Peyer's patch (tissue), 4 donors: ENCODE results near the gene SIX3.

ENCODE experiments used
- POLR2A ChIP-seq, 2 donors: fragments of 450-650 bp; IDR thresholded peaks; one replicate each; pipeline ENCODE4 v1.5.1; 2017; ENCODE audit warnings: antibody characterized with exemption in 2 of 2, mild to moderate bottlenecking in 2 of 2, moderate library complexity in 2 of 2
- TF ChIP-seq, protein P1 (sequence below), 6 experiments: fragments of 450-650 bp in 4 of 6; fragments of 200-600 bp in 2 of 6; sonication (generic) in 1 of 6; IDR thresholded peaks; one replicate each; pipeline ENCODE4 v1.5.1; 2017 to 2019; ENCODE audit warnings: antibody characterized with exemption in 6 of 6, mild to moderate bottlenecking in 3 of 6, moderate library complexity in 1 of 6

DNA sequence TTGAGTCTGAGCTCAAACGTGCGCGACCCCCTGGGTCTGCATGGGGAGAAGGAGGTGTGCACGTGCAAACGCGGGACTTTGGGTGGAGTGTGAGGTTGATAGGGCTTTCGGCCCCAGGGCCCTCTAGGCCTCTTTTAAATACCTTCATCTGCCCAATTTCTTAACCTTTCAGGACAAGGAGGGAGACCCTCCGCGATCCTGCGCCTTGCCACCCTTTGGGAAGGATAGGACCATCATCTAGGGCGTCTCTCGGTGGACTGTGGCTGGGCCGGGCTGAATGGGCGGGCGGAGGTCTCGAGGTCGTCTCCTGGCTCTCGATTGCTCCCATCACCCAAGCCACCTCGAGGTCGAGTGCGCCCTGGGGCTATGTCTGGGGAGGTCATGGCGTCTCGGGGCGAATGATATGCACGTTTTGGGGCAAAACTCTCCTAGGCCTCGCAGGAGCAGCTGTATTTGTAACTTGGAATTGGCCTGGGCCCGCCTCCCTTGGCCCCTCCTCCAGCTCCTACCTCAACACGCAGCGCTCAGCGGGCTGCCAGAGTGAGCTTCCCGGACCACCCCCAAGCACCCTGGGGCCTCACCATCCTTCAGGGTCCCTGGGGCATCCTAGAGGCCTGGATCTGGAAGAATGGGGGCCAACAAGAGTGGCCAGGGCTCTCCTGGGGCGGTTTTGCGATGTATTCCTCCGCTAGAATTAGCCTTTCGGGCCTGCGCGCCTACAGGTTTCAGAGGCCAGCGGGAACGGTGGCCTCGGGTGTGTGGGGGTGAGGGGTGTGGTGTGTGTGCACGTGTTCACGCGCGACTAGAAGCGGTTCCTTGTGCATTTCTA, 8.7 kb upstream of the SIX3 start:
- TF ChIP-seq, protein P1, sequence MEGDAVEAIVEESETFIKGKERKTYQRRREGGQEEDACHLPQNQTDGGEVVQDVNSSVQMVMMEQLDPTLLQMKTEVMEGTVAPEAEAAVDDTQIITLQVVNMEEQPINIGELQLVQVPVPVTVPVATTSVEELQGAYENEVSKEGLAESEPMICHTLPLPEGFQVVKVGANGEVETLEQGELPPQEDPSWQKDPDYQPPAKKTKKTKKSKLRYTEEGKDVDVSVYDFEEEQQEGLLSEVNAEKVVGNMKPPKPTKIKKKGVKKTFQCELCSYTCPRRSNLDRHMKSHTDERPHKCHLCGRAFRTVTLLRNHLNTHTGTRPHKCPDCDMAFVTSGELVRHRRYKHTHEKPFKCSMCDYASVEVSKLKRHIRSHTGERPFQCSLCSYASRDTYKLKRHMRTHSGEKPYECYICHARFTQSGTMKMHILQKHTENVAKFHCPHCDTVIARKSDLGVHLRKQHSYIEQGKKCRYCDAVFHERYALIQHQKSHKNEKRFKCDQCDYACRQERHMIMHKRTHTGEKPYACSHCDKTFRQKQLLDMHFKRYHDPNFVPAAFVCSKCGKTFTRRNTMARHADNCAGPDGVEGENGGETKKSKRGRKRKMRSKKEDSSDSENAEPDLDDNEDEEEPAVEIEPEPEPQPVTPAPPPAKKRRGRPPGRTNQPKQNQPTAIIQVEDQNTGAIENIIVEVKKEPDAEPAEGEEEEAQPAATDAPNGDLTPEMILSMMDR (IDR thresholded peaks at IDR 0.05) = no peak
- no peak for TF ChIP-seq POLR2A (IDR thresholded peaks at IDR 0.05)
